ENCODE measurements around the gene NPTX2.

The NPTX2 gene

DNA sequence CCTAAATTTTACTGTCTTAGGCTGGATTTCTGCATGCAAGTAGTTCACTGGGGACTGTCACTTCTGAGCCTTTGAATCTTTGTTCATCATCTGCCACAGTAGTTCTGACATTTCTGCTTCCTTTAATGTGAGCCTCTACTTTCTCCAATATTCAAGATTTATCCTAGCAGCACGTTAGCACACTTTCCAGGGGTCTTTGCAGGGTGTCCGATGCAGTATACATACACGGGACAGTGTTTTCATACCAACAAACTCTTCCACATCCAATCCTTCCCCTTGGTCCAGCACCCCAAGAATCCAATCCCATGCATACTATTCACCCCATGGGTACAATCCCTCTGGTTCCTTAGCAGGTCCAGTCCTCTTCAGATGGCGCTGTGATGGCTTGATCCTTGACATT lies 22.7 kb upstream of the NPTX2 start:
- Histone ChIP-seq H3K27ac (ENCODE audit: low read length, poor library complexity, severe bottlenecking) (no peak overlapping the region), H3K27me3 (ENCODE audit: control insufficient read depth in 1 of 2, insufficient read depth in 1 of 2, low read length in 2 of 2) (no peaks in the 10 kb centered on the region), H3K4me2 (ENCODE audit: low read length, poor library complexity, severe bottlenecking) (no peak overlapping the region), H2BK120ac (ENCODE audit: low read depth, low read length) (no peak overlapping the region), H2BK15ac (ENCODE audit: low read depth, poor library complexity, severe bottlenecking) (no peak overlapping the region), H3K79me1 (replicated peaks; ENCODE audit: low read length, poor library complexity, severe bottlenecking) (no peaks in the 10 kb centered on the region), H2AK5ac (ENCODE audit: low read length, severe bottlenecking) (no peak overlapping the region), H2BK12ac (ENCODE audit: low read length in 2 of 2) (no peak overlapping the region), H3K9me3 (ENCODE audit: control insufficient read depth, low read length) (peaks cover 6% of the 10 kb centered on the region), H4K91ac (ENCODE audit: low read length) (no peak overlapping the region), H3K18ac (ENCODE audit: low read depth in 1 of 2, low read length in 2 of 2) (no peak overlapping the region), H3K4me1 (ENCODE audit: control insufficient read depth, insufficient read depth, low read depth, low read length) (no peaks in the 10 kb centered on the region), H4K8ac (ENCODE audit: low read length) (no peak overlapping the region), H3K23ac (ENCODE audit: low read length in 2 of 2) (no peak overlapping the region), H3K4ac (ENCODE audit: low read depth in 1 of 2, low read length in 2 of 2) (no peak overlapping the region), H3K9ac (ENCODE audit: low read length) (no peak overlapping the region), H2BK5ac (ENCODE audit: low read depth, low read length, poor library complexity, severe bottlenecking) (no peak overlapping the region), H3K14ac (ENCODE audit: low read length in 2 of 2) (no peak overlapping the region), H2AFZ (ENCODE audit: low read depth, low read length) (no peak overlapping the region), H3K4me3 (ENCODE audit: insufficient read depth in 1 of 2, low read depth in 1 of 2, low read length in 2 of 2) (no peak overlapping the region), H3K36me3 (ENCODE audit: control insufficient read depth in 1 of 2, insufficient read depth in 2 of 2, low read depth in 1 of 2, low read length in 2 of 2) (no peaks in the 10 kb centered on the region)
- 70% methylated on average over 4 of the region's 4 CpGs for WGBS
- DNase-seq = no peak

DNA sequence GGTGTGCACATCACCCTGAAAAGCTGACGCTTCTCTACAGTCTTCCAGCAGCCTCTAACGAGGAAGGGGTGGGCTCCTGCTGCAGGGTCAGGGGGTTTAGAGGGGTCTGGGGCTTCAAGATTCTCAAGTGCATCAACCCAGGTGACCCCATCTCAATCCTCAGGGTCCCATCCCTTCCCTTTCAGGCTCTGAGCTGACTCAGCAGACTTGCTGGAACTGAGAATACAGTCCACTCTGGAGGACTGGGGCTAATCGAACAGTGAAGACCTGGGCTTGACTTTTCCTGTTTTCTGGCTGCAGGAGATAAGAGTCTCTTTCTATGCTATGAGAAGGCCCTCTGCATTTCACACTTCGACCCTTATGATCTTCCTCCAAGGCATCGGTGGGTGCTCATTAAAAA lies 22.3 kb upstream of the NPTX2 start:
- Histone ChIP-seq H3K4ac (ENCODE audit: low read depth in 1 of 2, low read length in 2 of 2) (no peak overlapping the region), H3K4me3 (ENCODE audit: insufficient read depth in 1 of 2, low read depth in 1 of 2, low read length in 2 of 2) (no peak overlapping the region), H2AFZ (ENCODE audit: low read depth, low read length) (no peak overlapping the region), H3K14ac (ENCODE audit: low read length in 2 of 2) (no peak overlapping the region), H3K27ac (ENCODE audit: low read length, poor library complexity, severe bottlenecking) (no peak overlapping the region), H3K9ac (ENCODE audit: low read length) (no peak overlapping the region), H4K8ac (ENCODE audit: low read length) (no peak overlapping the region), H3K23ac (ENCODE audit: low read length in 2 of 2) (no peak overlapping the region), H3K79me1 (replicated peaks; ENCODE audit: low read length, poor library complexity, severe bottlenecking) (no peaks in the 10 kb centered on the region), H3K4me1 (ENCODE audit: control insufficient read depth, insufficient read depth, low read depth, low read length) (no peaks in the 10 kb centered on the region), H2BK12ac (ENCODE audit: low read length in 2 of 2) (no peak overlapping the region), H2BK5ac (ENCODE audit: low read depth, low read length, poor library complexity, severe bottlenecking) (no peak overlapping the region), H3K18ac (ENCODE audit: low read depth in 1 of 2, low read length in 2 of 2) (no peak overlapping the region), H4K91ac (ENCODE audit: low read length) (no peak overlapping the region), H3K4me2 (ENCODE audit: low read length, poor library complexity, severe bottlenecking) (no peak overlapping the region), H3K36me3 (ENCODE audit: control insufficient read depth in 1 of 2, insufficient read depth in 2 of 2, low read depth in 1 of 2, low read length in 2 of 2) (no peaks in the 10 kb centered on the region), H3K9me3 (ENCODE audit: control insufficient read depth, low read length) (peaks cover 5% of the 10 kb centered on the region), H2BK15ac (ENCODE audit: low read depth, poor library complexity, severe bottlenecking) (no peak overlapping the region), H2BK120ac (ENCODE audit: low read depth, low read length) (no peak overlapping the region), H2AK5ac (ENCODE audit: low read length, severe bottlenecking) (no peak overlapping the region), H3K27me3 (ENCODE audit: control insufficient read depth in 1 of 2, insufficient read depth in 1 of 2, low read length in 2 of 2) (no peaks in the 10 kb centered on the region)
- WGBS = 63% methylated on average over 5 of the region's 5 CpGs
- no peak for DNase-seq

DNA sequence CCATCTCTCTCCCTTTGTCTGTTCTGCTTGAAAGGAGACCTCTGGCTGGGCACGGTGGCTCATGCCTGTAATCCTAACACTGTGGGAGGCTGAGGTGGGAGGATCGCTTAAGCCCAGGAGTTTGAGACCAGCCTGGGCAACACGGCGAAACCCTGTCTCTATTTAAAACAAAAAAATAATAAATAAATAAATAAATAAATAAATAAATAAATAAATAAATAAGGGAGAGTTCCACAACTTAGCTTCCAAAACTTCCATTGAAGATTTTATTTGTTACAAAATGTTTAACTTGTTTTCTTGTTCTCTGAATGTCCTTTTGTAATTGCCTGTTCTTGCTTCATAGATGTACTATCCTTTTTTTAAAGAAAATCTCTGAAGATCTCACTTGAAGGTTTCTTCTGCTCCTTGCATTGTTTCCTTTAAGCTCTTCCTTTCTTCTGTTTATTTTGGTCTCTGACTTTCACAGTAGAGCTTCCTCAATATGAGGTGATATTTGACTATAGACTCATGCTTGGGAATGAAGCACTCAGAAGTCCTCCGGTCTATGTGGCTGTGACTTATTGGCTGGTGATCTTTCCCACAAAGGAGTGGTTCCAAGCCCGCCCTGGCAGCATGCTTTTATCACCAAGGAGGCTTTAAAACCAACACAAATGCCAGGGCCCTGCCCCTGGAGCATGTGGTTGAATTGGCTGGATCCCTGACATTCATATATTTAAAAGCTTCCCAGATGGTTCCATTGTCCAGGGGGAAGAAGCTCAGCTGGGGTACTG lies 18.1 kb upstream of the NPTX2 start:
- no peak overlapping the region for H3K9ac ChIP-seq (ENCODE audit: low read length)
- no peak overlapping the region for H2BK12ac ChIP-seq (ENCODE audit: low read length in 2 of 2)
- no peak overlapping the region for H3K14ac ChIP-seq (ENCODE audit: low read length in 2 of 2)
- H2BK120ac ChIP-seq (ENCODE audit: low read depth, low read length) = no peak overlapping the region
- H4K91ac ChIP-seq (ENCODE audit: low read length) = no peak overlapping the region
- no peak overlapping the region for H3K4ac ChIP-seq (ENCODE audit: low read depth in 1 of 2, low read length in 2 of 2)
- H3K27me3 ChIP-seq (ENCODE audit: control insufficient read depth in 1 of 2, insufficient read depth in 1 of 2, low read length in 2 of 2) = no peaks in the 10 kb centered on the region
- WGBS = 45% methylated on average over 2 of the region's 6 CpGs
- no peak overlapping the region for H3K18ac ChIP-seq (ENCODE audit: low read depth in 1 of 2, low read length in 2 of 2)
- no peak for DNase-seq
- no peaks in the 10 kb centered on the region for H3K36me3 ChIP-seq (ENCODE audit: control insufficient read depth in 1 of 2, insufficient read depth in 2 of 2, low read depth in 1 of 2, low read length in 2 of 2)
- H2BK15ac ChIP-seq (ENCODE audit: low read depth, poor library complexity, severe bottlenecking) = no peak overlapping the region
- H3K4me3 ChIP-seq (ENCODE audit: insufficient read depth in 1 of 2, low read depth in 1 of 2, low read length in 2 of 2) = no peak overlapping the region
- H3K4me2 ChIP-seq (ENCODE audit: low read length, poor library complexity, severe bottlenecking) = no peak overlapping the region
- no peak overlapping the region for H4K8ac ChIP-seq (ENCODE audit: low read length)
- no peaks in the 10 kb centered on the region for H3K79me1 ChIP-seq (replicated peaks; ENCODE audit: low read length, poor library complexity, severe bottlenecking)
- H2AFZ ChIP-seq (ENCODE audit: low read depth, low read length) = no peak overlapping the region
- H2AK5ac ChIP-seq (ENCODE audit: low read length, severe bottlenecking) = no peak overlapping the region
- H3K27ac ChIP-seq (ENCODE audit: low read length, poor library complexity, severe bottlenecking) = no peak overlapping the region
- H3K23ac ChIP-seq (ENCODE audit: low read length in 2 of 2) = no peak overlapping the region
- no peak overlapping the region for H2BK5ac ChIP-seq (ENCODE audit: low read depth, low read length, poor library complexity, severe bottlenecking)
- no peaks in the 10 kb centered on the region for H3K4me1 ChIP-seq (ENCODE audit: control insufficient read depth, insufficient read depth, low read depth, low read length)
- H3K9me3 ChIP-seq (ENCODE audit: control insufficient read depth, low read length) = no peaks in the 10 kb centered on the region

GRCh38 chr7:98599886-98600285 lies 17.2 kb upstream of the NPTX2 start:
- Histone ChIP-seq H3K9ac (ENCODE audit: low read length) (no peak overlapping the region), H3K27ac (ENCODE audit: low read length, poor library complexity, severe bottlenecking) (no peak overlapping the region), H3K18ac (ENCODE audit: low read depth in 1 of 2, low read length in 2 of 2) (no peak overlapping the region)

More at GRCh38 chr7:98599886-98600285, 17.2 kb upstream of the NPTX2 start:
- no peak overlapping the region for H2BK5ac ChIP-seq (ENCODE audit: low read depth, low read length, poor library complexity, severe bottlenecking)
- no peak overlapping the region for H3K14ac ChIP-seq (ENCODE audit: low read length in 2 of 2)
- H2BK12ac ChIP-seq (ENCODE audit: low read length in 2 of 2) = no peak overlapping the region
- no peak overlapping the region for H2BK120ac ChIP-seq (ENCODE audit: low read depth, low read length)
- H3K4me2 ChIP-seq (ENCODE audit: low read length, poor library complexity, severe bottlenecking) = no peak overlapping the region
- no peak overlapping the region for H4K8ac ChIP-seq (ENCODE audit: low read length)
- H2AK5ac ChIP-seq (ENCODE audit: low read length, severe bottlenecking) = no peak overlapping the region
- 78% methylated on average over 4 of the region's 6 CpGs for WGBS
- no peak overlapping the region for H4K91ac ChIP-seq (ENCODE audit: low read length)
- no peaks in the 10 kb centered on the region for H3K79me1 ChIP-seq (replicated peaks; ENCODE audit: low read length, poor library complexity, severe bottlenecking)
- no peak overlapping the region for H2BK15ac ChIP-seq (ENCODE audit: low read depth, poor library complexity, severe bottlenecking)
- H3K36me3 ChIP-seq (ENCODE audit: control insufficient read depth in 1 of 2, insufficient read depth in 2 of 2, low read depth in 1 of 2, low read length in 2 of 2) = no peaks in the 10 kb centered on the region
- no peak overlapping the region for H3K4me3 ChIP-seq (ENCODE audit: insufficient read depth in 1 of 2, low read depth in 1 of 2, low read length in 2 of 2)
- no peaks in the 10 kb centered on the region for H3K9me3 ChIP-seq (ENCODE audit: control insufficient read depth, low read length)
- H2AFZ ChIP-seq (ENCODE audit: low read depth, low read length) = no peak overlapping the region
- no peak overlapping the region for H3K23ac ChIP-seq (ENCODE audit: low read length in 2 of 2)
- no peak overlapping the region for H3K4ac ChIP-seq (ENCODE audit: low read depth in 1 of 2, low read length in 2 of 2)
- H3K27me3 ChIP-seq (ENCODE audit: control insufficient read depth in 1 of 2, insufficient read depth in 1 of 2, low read length in 2 of 2) = no peaks in the 10 kb centered on the region
- no peak for DNase-seq
- H3K4me1 ChIP-seq (ENCODE audit: control insufficient read depth, insufficient read depth, low read depth, low read length) = no peaks in the 10 kb centered on the region

Data from mesenchymal stem cell (in vitro differentiated cells and primary cell).